ENCODE measurements around the gene AHCYL2.

DNA sequence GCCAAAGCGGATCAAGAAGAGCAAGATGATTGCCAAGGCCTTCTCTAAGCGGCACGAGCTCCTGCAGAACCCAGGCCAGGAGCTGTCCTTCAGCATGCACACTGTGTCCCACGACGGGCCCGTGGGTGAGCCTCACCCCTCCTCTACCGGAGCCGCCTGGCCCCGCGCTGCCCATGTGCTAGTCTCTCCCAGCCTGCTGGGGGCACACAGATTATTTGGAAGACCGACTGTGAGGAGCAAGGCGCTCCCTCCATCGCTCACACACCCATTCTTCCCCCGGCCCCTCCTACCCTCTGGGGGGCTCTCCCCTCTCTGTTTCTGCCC, 13.9 kb upstream of the AHCYL2 start:
- TF ChIP-seq, protein P1, sequence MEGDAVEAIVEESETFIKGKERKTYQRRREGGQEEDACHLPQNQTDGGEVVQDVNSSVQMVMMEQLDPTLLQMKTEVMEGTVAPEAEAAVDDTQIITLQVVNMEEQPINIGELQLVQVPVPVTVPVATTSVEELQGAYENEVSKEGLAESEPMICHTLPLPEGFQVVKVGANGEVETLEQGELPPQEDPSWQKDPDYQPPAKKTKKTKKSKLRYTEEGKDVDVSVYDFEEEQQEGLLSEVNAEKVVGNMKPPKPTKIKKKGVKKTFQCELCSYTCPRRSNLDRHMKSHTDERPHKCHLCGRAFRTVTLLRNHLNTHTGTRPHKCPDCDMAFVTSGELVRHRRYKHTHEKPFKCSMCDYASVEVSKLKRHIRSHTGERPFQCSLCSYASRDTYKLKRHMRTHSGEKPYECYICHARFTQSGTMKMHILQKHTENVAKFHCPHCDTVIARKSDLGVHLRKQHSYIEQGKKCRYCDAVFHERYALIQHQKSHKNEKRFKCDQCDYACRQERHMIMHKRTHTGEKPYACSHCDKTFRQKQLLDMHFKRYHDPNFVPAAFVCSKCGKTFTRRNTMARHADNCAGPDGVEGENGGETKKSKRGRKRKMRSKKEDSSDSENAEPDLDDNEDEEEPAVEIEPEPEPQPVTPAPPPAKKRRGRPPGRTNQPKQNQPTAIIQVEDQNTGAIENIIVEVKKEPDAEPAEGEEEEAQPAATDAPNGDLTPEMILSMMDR (IDR thresholded peaks at IDR 0.05) = no peak
- no peak for TF ChIP-seq POLR2A (IDR thresholded peaks at IDR 0.05)
